ACC112 (cell line): ENCODE measurements around the gene MACROD1.

Experiments
- H2AFZ ChIP-seq: fragments of 200-600 bp; sonication (generic); one replicate; pipeline ENCODE4 v1.6.0; 2017; ENCODE audit warnings: antibody characterized with exemption, low read length; ENCODE audit not compliant: unreplicated experiment
- H3K27ac ChIP-seq: fragments of 200-600 bp; sonication (generic); 2 replicates; pipeline ENCODE4 v1.5.1; 2014; ENCODE audit warnings: low read depth, mild to moderate bottlenecking, antibody characterized with exemption, low read length, moderate library complexity
- H3K27me3 ChIP-seq: fragments of 200-600 bp; sonication (generic); 2 replicates; pipeline ENCODE4 v1.6.1; 2014; ENCODE audit warnings: mild to moderate bottlenecking, antibody characterized with exemption, low read length, moderate library complexity, mixed read lengths; ENCODE audit not compliant: insufficient read depth
- H3K36me3 ChIP-seq: fragments of 200-600 bp; sonication (generic); 2 replicates; pipeline ENCODE4 v1.6.1; 2016; ENCODE audit warnings: mild to moderate bottlenecking, antibody characterized with exemption, low read length, moderate library complexity, mixed read lengths; ENCODE audit not compliant: insufficient read depth
- H3K4me1 ChIP-seq: fragments of 200-600 bp; sonication (generic); one replicate; pipeline ENCODE4 v1.6.1; 2016; ENCODE audit warnings: low read length, mixed read lengths; ENCODE audit not compliant: insufficient read depth, unreplicated experiment, control insufficient read depth
- H3K4me3 ChIP-seq: fragments of 200-600 bp; sonication (generic); 2 replicates; pipeline ENCODE4 v1.5.1; 2014; ENCODE audit warnings: mild to moderate bottlenecking, low read depth, low read length
- H3K79me2 ChIP-seq: fragments of 200-600 bp; sonication (generic); one replicate; pipeline ENCODE4 v1.6.0; 2016; ENCODE audit warnings: low read length; ENCODE audit not compliant: control insufficient read depth, unreplicated experiment, insufficient read depth

The MACROD1 gene

GRCh38 chr11:63952570-63952969 lies 213.3 kb downstream of the MACROD1 start:
- Histone ChIP-seq H3K27me3 (no peaks in the 10 kb centered on the region), H3K4me1 (peaks cover 2% of the 10 kb centered on the region), H3K4me3 (no peak overlapping the region), H2AFZ (no peak overlapping the region), H3K27ac (no peak overlapping the region), H3K79me2 (no peaks in the 10 kb centered on the region), H3K36me3 (peaks cover 2% of the 10 kb centered on the region; the same call in 1 of the 2 replicates)

- Histone ChIP-seq H3K4me3 (no peak overlapping the region), H3K27ac (no peak overlapping the region), H3K4me1 (peaks cover 2% of the 10 kb centered on the region), H3K36me3 (peaks cover 2% of the 10 kb centered on the region; the same call in 1 of the 2 replicates), H2AFZ (no peak overlapping the region), H3K79me2 (no peaks in the 10 kb centered on the region), H3K27me3 (no peaks in the 10 kb centered on the region)
These were observed 214.0 kb downstream of the MACROD1 start for GRCh38 chr11:63951779-63952536.
